ENCODE results near the gene EXOC4.
"Not testable (repeated sequence)": the region's sequence is repeated elsewhere in the genome, so short reads cannot be mapped to it uniquely, and the experiment has no call there.

- TF ChIP-seq CTCF, POLR2A (IDR thresholded peaks at IDR 0.05): not testable (repeated sequence)
Measured at GRCh38 chr7:133326745-133327144, 73.9 kb downstream of the EXOC4 start.

All from lower leg skin (tissue), 3 donors.